Measurements from ENCODE around the gene TM4SF4.

TM4SF4 gene

GRCh38 chr3:149511040-149511626 is 36.6 kb downstream of the TM4SF4 start:
- no peaks in the 10 kb centered on the region for H3K36me3 ChIP-seq (ENCODE audit: low read length)
- no peak overlapping the region for H3K9ac ChIP-seq (ENCODE audit: low read length)
- H3K27ac ChIP-seq (ENCODE audit: low read depth, low read length): no peak overlapping the region
- no peak overlapping the region for H3K4me2 ChIP-seq (ENCODE audit: low read depth, low read length, poor library complexity, severe bottlenecking)
- no peaks in the 10 kb centered on the region for H3K9me3 ChIP-seq (ENCODE audit: insufficient read depth, low read length)
- H4K20me1 ChIP-seq (ENCODE audit: low read depth, low read length): no peaks in the 10 kb centered on the region
- no peaks in the 10 kb centered on the region for H3K27me3 ChIP-seq (ENCODE audit: low read length)
- H3K4me3 ChIP-seq (ENCODE audit: insufficient read depth, low read length, poor library complexity, severe bottlenecking): no peak overlapping the region
- H3K9me2 ChIP-seq (replicated peaks; ENCODE audit: insufficient read depth, low read length): no peaks in the 10 kb centered on the region
- no peak overlapping the region for H2AFZ ChIP-seq (ENCODE audit: low read depth, low read length, severe bottlenecking)
- no peaks in the 10 kb centered on the region for H3K79me2 ChIP-seq (ENCODE audit: insufficient read depth, low read length)
- H3F3A ChIP-seq (ENCODE audit: insufficient read depth): no peaks in the 10 kb centered on the region
- no peak for TF ChIP-seq EZH2phosphoT487 (conservative IDR thresholded peaks at IDR 0.05; ENCODE audit: low read length)
- TF ChIP-seq CTCF (IDR thresholded peaks at IDR 0.05; ENCODE audit: insufficient read depth, low read length, poor library complexity, severe bottlenecking): no peak

GRCh38 chr3:149512073-149512782 is 37.7 kb downstream of the TM4SF4 start:
- no peaks in the 10 kb centered on the region for H3K79me2 ChIP-seq (ENCODE audit: insufficient read depth, low read length)
- no peak overlapping the region for H3K9ac ChIP-seq (ENCODE audit: low read length)
- no peak overlapping the region for H3K27ac ChIP-seq (ENCODE audit: low read depth, low read length)
- no peaks in the 10 kb centered on the region for H3K9me3 ChIP-seq (ENCODE audit: insufficient read depth, low read length)
- H3K9me2 ChIP-seq (replicated peaks; ENCODE audit: insufficient read depth, low read length): no peaks in the 10 kb centered on the region
- no peaks in the 10 kb centered on the region for H3K27me3 ChIP-seq (ENCODE audit: low read length)
- no peak overlapping the region for H3K4me3 ChIP-seq (ENCODE audit: insufficient read depth, low read length, poor library complexity, severe bottlenecking)
- H3K4me2 ChIP-seq (ENCODE audit: low read depth, low read length, poor library complexity, severe bottlenecking): no peak overlapping the region
- H3F3A ChIP-seq (ENCODE audit: insufficient read depth): no peaks in the 10 kb centered on the region
- H3K36me3 ChIP-seq (ENCODE audit: low read length): no peaks in the 10 kb centered on the region
- H4K20me1 ChIP-seq (ENCODE audit: low read depth, low read length): no peaks in the 10 kb centered on the region
- no peak overlapping the region for H2AFZ ChIP-seq (ENCODE audit: low read depth, low read length, severe bottlenecking)
- peak; percentile 65 for TF ChIP-seq CTCF (IDR thresholded peaks at IDR 0.05; ENCODE audit: insufficient read depth, low read length, poor library complexity, severe bottlenecking)
- TF ChIP-seq EZH2phosphoT487 (conservative IDR thresholded peaks at IDR 0.05; ENCODE audit: low read length): no peak

- no peaks in the 10 kb centered on the region for H3K36me3 ChIP-seq (ENCODE audit: low read length)
- H3K4me3 ChIP-seq (ENCODE audit: insufficient read depth, low read length, poor library complexity, severe bottlenecking): no peak overlapping the region
- no peak overlapping the region for H3K27ac ChIP-seq (ENCODE audit: low read depth, low read length)
- no peak overlapping the region for H3K4me2 ChIP-seq (ENCODE audit: low read depth, low read length, poor library complexity, severe bottlenecking)
- H3K9ac ChIP-seq (ENCODE audit: low read length): no peak overlapping the region
- H2AFZ ChIP-seq (ENCODE audit: low read depth, low read length, severe bottlenecking): no peak overlapping the region
- no peaks in the 10 kb centered on the region for H3K9me3 ChIP-seq (ENCODE audit: insufficient read depth, low read length)
- H3F3A ChIP-seq (ENCODE audit: insufficient read depth): no peaks in the 10 kb centered on the region
- H3K27me3 ChIP-seq (ENCODE audit: low read length): no peaks in the 10 kb centered on the region
- H3K9me2 ChIP-seq (replicated peaks; ENCODE audit: insufficient read depth, low read length): no peaks in the 10 kb centered on the region
- TF ChIP-seq CTCF (IDR thresholded peaks at IDR 0.05; ENCODE audit: insufficient read depth, low read length, poor library complexity, severe bottlenecking) (no peak), EZH2phosphoT487 (conservative IDR thresholded peaks at IDR 0.05; ENCODE audit: low read length) (no peak)
- no peaks in the 10 kb centered on the region for H4K20me1 ChIP-seq (ENCODE audit: low read depth, low read length)
- H3K79me2 ChIP-seq (ENCODE audit: insufficient read depth, low read length): no peaks in the 10 kb centered on the region
Observed at GRCh38 chr3:149514471-149514870, 40.0 kb downstream of the TM4SF4 start.

Measured in SU-DHL-6 (cell line).